Gastrocnemius medialis (tissue), 4 donors: ENCODE measurements around the gene FRMPD4.

Experiments used
- POLR2A ChIP-seq, 2 donors: fragments of 450-650 bp; IDR thresholded peaks; one replicate each; pipeline ENCODE4 v1.6.1; 2017; ENCODE audit warnings: antibody characterized with exemption in 2 of 2, mild to moderate bottlenecking in 2 of 2, moderate library complexity in 2 of 2
- TF ChIP-seq, protein P1 (sequence below), 5 experiments: fragments of 450-650 bp in 3 of 5; fragments of 200-600 bp in 2 of 5; sonication (generic) in 2 of 5; IDR thresholded peaks in 4 of 5; conservative IDR thresholded peaks in 1 of 5; 1 replicate in 4 of 5; 2 replicates in 1 of 5; pipeline ENCODE4 v1.5.1; 2016 to 2019; ENCODE audit warnings: antibody characterized with exemption in 5 of 5, mild to moderate bottlenecking in 3 of 5, moderate library complexity in 3 of 5

DNA sequence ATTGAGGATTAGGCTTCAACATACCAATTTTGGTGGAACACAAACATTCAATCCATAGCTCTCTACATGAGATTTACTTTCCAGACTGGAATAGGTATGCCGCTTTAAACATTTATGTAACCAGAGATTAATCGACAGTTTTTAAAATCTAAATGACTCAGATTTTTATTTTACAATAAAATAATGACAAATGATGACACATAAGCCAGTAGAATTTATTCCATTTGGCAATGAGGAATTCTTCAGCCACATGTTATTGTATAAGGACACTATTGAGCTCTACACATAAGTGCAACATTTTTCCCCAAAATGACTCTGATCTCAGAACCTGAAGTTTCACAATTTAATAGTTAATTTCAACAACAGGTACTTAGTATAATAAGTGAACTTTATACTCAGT is 425.9 kb downstream of the FRMPD4 start:
- no peak for TF ChIP-seq POLR2A (IDR thresholded peaks at IDR 0.05)
- TF ChIP-seq, protein P1, sequence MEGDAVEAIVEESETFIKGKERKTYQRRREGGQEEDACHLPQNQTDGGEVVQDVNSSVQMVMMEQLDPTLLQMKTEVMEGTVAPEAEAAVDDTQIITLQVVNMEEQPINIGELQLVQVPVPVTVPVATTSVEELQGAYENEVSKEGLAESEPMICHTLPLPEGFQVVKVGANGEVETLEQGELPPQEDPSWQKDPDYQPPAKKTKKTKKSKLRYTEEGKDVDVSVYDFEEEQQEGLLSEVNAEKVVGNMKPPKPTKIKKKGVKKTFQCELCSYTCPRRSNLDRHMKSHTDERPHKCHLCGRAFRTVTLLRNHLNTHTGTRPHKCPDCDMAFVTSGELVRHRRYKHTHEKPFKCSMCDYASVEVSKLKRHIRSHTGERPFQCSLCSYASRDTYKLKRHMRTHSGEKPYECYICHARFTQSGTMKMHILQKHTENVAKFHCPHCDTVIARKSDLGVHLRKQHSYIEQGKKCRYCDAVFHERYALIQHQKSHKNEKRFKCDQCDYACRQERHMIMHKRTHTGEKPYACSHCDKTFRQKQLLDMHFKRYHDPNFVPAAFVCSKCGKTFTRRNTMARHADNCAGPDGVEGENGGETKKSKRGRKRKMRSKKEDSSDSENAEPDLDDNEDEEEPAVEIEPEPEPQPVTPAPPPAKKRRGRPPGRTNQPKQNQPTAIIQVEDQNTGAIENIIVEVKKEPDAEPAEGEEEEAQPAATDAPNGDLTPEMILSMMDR (IDR thresholded peaks at IDR 0.05 in 4 of 5, conservative IDR thresholded peaks at IDR 0.05 in 1 of 5), result no peak
